ENCODE data around the gene KLF11.

Gene KLF11

DNA sequence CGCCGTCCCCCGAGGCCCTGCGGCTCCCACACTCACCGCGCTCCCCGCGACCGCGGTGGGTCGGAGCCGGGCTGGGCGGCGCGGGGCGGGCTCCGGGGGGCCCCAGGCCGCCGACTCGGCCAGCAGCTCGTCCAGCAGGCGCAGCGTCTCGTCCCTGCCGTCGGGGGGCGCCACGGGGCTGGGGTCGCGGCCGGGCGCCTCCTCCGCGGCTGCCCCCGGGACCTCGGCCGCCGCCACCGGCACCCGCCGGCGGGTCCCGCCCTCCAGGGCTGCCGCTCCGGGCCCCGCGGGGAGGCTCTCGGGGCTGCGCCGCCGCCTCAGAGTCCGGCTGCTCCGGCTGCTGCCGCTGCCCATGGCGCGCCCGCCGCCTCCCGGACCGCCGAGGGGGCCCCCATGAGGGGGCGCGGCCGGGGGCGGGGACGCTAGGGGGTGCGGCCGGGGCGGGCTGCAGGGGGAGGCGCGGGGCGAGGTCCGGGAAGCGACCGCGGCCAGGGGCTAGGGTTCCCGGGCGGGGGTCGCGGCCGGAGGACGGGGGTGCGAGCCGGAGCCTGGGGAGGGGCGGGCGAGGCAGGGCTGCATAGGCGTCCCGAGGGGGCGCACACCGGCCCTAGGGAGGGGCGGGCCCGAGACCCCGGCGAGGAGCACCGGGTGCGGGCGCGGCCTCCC lies 36.7 kb downstream of the KLF11 start, which contains the start of gene CYS1:
CYS1 (minus strand) TSS at position 542 of the 666 bp plus-strand sequence; CDS start at position 354, 188 bp downstream.
- Histone ChIP-seq H3K4me3 (peak within 1 kb of the TSS; percentile 69), H3K4me2 (peak within 1 kb of the TSS; percentile 94), H3K27me3 (peaks cover 97% of the 10 kb centered on the region), H4K20me1 (peaks cover 45% of the 10 kb centered on the region), H3K36me3 (no peaks in the 10 kb centered on the region), H3K9ac (peak within 1 kb of the TSS; percentile 57), H3K4me1 (peaks cover 27% of the 10 kb centered on the region), H3K9me3 (no peaks in the 10 kb centered on the region), H3K27ac (no peak within 1 kb of the TSS)
- no peak for TF ChIP-seq Cebpa-rat (IDR thresholded peaks at IDR 0.05)

DNA sequence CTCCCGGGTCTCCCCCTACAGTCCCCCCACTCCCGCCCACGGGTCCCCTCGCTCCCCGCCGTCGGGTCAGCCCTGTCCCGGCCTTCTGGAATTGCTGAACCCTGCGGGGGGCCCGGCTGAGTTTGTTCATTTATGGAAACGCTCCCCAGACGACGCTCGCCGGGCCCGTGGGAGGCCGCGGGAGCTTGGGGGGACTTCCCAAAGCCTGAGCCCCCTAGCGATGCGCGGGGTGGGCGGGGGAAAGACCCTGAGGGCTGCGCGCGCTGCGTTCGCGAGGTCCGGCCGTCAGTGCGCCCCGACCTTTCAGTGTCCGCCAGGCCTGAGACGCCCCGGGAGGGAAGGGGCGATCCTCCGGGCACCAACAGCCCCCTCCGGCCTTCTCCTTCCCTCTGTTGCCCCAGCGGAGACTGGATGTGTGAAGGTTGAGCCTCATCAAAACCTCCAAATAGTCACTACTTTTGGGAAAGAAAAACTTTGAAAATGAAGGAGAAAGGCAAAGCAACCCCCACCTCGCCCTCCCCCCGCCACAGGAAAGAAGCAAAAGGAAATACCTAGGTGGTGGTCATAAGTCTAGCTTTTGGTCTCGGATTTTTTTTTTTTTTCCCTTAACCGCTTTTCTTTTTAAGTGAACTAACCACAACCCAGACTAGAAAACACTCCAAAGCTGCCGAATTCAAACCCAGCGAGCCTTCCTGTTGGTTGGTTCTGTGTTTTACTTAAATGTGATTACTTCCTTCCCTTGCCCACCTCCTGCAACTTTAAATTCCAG lies 37.4 kb downstream of the KLF11 start:
- Histone ChIP-seq H3K4me2 (peak overlapping the region; percentile 94), H3K27ac (no peak overlapping the region), H4K20me1 (peaks cover 45% of the 10 kb centered on the region), H3K27me3 (peaks cover 94% of the 10 kb centered on the region), H3K36me3 (no peaks in the 10 kb centered on the region), H3K9me3 (no peaks in the 10 kb centered on the region), H3K4me3 (peak overlapping the region; percentile 69), H3K4me1 (peaks cover 27% of the 10 kb centered on the region), H3K9ac (0 out of 2 replicates have a peak overlapping the region, but pooled peaks have one; percentile 38)
- no peak for TF ChIP-seq Cebpa-rat (IDR thresholded peaks at IDR 0.05)

DNA sequence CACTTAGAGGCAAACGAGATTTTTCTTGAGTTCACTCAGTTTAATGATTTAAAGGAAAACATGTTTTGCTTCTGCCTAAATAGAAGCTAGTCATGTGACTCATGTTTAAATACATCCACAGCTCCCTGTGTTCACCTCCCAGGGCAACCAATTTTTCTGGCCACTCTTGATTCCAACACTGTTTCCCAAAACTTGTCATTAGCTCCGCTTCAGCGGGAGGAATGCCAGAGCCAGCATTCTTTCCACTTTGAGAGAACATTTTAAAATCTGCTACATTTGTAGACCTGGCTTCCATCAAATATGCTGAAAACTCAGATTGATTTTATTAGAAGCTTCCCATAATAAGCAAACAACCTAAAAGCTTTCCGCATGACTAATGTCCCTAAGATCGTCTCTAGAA lies 39.7 kb downstream of the KLF11 start:
- peaks cover 27% of the 10 kb centered on the region for H3K4me1 ChIP-seq
- no peak overlapping the region for H3K9ac ChIP-seq
- H3K27ac ChIP-seq = no peak overlapping the region
- no peak overlapping the region for H3K4me2 ChIP-seq
- H4K20me1 ChIP-seq = peaks cover 33% of the 10 kb centered on the region
- no peak overlapping the region for H3K4me3 ChIP-seq
- no peaks in the 10 kb centered on the region for H3K36me3 ChIP-seq
- no peaks in the 10 kb centered on the region for H3K9me3 ChIP-seq
- TF ChIP-seq Cebpa-rat (IDR thresholded peaks at IDR 0.05) = no peak
- peaks cover 71% of the 10 kb centered on the region for H3K27me3 ChIP-seq

DNA sequence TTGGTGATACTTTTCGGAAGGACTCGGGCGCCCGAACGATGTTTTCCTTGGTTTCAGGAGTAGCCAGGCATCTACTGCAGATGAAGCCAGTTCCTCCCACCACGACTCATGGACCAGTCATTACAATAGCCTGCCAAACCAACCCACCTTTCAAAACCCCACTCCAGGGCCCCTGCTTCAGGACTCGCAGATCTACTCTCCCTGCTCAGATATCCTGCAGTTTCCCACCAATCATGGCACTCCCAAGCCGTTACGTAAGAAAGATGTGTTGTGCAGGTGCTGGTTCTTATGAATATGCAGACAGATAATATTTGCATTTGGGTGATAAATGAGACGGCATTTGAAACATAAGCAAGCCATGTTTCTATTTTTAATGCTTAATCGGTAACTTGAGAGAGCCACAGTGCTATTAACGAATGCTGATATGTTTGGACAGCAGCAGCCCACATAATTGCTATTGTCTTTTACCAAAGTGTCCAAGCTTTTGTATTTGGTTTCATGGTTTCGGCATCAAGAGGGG lies 40.4 kb downstream of the KLF11 start:
- Histone ChIP-seq H3K27me3 (peaks cover 64% of the 10 kb centered on the region), H3K36me3 (no peaks in the 10 kb centered on the region), H3K4me1 (peaks cover 25% of the 10 kb centered on the region), H4K20me1 (peaks cover 26% of the 10 kb centered on the region), H3K9ac (no peak overlapping the region), H3K4me2 (no peak overlapping the region), H3K9me3 (no peaks in the 10 kb centered on the region), H3K4me3 (no peak overlapping the region), H3K27ac (no peak overlapping the region)
- no peak for TF ChIP-seq Cebpa-rat (IDR thresholded peaks at IDR 0.05)

DNA sequence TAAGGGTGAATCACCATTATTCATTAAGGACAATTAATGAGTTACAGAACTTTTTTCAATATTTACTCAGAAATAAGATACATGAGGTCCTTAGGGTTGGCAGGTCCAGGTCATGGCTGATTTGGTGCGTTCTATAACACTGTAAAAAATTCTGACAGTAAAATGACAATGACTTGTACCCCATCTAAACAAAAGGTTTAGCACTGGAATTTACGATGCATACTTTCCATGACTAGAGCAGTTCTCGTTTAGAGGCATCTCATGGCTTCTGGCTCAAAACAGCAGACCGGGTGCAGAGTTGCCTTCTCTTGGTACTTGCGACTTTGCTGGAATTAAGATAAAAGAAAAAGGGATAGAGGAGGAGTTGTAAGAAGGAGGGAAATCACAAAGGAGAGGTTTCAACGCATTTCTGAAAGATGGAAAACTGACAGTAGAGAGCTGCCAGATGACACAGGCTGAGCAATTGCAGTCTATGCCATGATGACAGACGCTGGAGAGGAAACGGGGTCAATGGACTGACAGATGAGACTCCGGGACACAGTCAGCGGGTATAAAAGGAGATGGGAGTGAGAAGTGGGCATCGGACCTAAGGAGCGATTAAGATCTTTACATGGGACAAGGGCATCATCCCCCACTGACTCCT lies 41.0 kb downstream of the KLF11 start:
- H3K4me1 ChIP-seq = peaks cover 19% of the 10 kb centered on the region
- H3K27me3 ChIP-seq = peaks cover 60% of the 10 kb centered on the region
- no peaks in the 10 kb centered on the region for H3K36me3 ChIP-seq
- no peaks in the 10 kb centered on the region for H3K9me3 ChIP-seq
- H3K4me3 ChIP-seq = no peak overlapping the region
- no peak overlapping the region for H3K27ac ChIP-seq
- H4K20me1 ChIP-seq = peaks cover 20% of the 10 kb centered on the region
- no peak for TF ChIP-seq Cebpa-rat (IDR thresholded peaks at IDR 0.05)
- H3K9ac ChIP-seq = no peak overlapping the region
- H3K4me2 ChIP-seq = no peak overlapping the region

DNA sequence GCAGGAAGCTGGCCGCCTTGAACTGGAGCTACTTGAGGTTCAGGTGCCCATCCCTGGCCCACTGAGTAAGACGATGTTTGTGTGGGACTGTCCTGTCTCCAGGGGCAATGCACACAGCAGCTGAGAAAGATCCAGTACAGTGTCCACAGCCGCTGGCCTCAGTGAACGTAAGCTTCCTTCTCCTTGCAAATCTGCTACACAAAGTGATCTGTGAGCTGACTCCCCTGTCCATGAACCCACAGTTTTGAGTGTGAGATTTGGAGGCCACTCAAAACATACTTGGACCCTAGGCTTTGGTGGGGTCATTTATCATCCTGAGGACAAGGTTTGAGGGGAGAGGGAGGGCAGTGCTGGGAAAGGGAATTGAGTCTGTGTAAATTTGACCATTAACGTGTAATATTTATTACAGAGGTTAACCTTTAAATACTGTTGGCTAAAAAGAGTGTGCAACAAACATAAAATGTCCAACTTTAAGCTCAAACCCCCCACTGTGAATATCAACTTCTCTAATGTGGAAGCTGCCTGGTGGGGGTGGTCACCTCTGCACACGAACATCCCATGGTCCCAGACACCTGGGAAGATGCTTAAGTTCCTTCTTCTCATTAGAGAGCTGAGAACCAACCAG lies 41.8 kb downstream of the KLF11 start:
- no peak overlapping the region for H3K9ac ChIP-seq
- TF ChIP-seq Cebpa-rat (IDR thresholded peaks at IDR 0.05) = no peak

DNA sequence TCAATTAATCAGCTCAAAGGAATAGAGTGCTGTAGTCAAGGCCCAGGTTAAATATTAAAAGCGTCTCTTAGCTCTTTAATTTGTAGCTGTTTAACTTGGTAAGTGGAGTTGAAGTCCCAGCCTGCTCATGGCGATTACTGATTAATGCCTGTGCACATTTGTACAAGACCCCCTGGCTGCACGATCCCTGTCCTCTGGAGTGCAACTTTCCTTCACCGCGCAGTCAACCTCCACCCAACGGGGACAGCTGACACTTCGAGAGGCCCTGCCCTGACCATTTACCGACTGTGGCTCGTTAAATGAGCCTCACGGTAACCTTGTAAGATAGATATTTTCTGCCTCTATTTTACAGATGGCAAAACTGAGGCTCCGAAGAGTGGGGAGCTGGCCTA lies 42.3 kb downstream of the KLF11 start:
- no peaks in the 10 kb centered on the region; the same call in 1 of the 2 replicates for H3K9me3 ChIP-seq
- H3K4me1 ChIP-seq = peaks cover 8% of the 10 kb centered on the region
- no peaks in the 10 kb centered on the region for H3K36me3 ChIP-seq
- no peak overlapping the region for H3K9ac ChIP-seq
- TF ChIP-seq Cebpa-rat (IDR thresholded peaks at IDR 0.05) = no peak
- H3K4me3 ChIP-seq = no peak overlapping the region
- peaks cover 60% of the 10 kb centered on the region for H3K27me3 ChIP-seq
- H3K27ac ChIP-seq = no peak overlapping the region
- no peak overlapping the region for H3K4me2 ChIP-seq
- H4K20me1 ChIP-seq = peaks cover 8% of the 10 kb centered on the region

More for the DNA sequence above, 41.8 kb downstream of the KLF11 start:
- Histone ChIP-seq H3K4me3 (no peak overlapping the region), H3K36me3 (no peaks in the 10 kb centered on the region), H3K4me1 (peaks cover 13% of the 10 kb centered on the region), H3K27me3 (peaks cover 60% of the 10 kb centered on the region), H3K27ac (no peak overlapping the region), H4K20me1 (peaks cover 13% of the 10 kb centered on the region), H3K4me2 (no peak overlapping the region), H3K9me3 (no peaks in the 10 kb centered on the region)

DNA sequence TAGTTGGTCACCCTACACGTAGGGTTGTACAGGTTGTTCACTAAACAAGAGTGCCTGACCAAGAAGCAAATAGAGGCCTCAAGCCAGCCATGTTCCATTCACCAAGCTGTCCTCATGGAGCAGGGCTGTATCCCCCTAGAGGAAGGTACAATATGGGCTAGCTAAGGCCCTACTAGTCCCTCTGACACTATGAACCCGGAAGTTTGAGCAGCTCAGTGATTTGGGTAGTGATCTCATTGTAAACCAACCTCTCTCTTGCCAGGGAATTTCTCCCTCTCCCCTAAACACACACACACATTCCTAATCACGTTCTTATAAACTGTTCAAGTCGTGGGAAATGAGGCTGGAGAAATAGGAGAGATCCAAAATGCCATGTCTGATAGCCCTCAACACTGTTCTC lies 43.6 kb downstream of the KLF11 start:
- Histone ChIP-seq H3K36me3 (no peaks in the 10 kb centered on the region), H3K9ac (no peak overlapping the region), H4K20me1 (no peaks in the 10 kb centered on the region; the same call in 1 of the 2 replicates), H3K9me3 (peaks cover 9% of the 10 kb centered on the region), H3K4me2 (no peak overlapping the region), H3K27me3 (peaks cover 60% of the 10 kb centered on the region), H3K4me3 (no peak overlapping the region), H3K4me1 (0 out of 2 replicates have a peak, but pooled peaks cover 6% of the 10 kb centered on the region), H3K27ac (no peak overlapping the region)
- TF ChIP-seq Cebpa-rat (IDR thresholded peaks at IDR 0.05) = no peak

DNA sequence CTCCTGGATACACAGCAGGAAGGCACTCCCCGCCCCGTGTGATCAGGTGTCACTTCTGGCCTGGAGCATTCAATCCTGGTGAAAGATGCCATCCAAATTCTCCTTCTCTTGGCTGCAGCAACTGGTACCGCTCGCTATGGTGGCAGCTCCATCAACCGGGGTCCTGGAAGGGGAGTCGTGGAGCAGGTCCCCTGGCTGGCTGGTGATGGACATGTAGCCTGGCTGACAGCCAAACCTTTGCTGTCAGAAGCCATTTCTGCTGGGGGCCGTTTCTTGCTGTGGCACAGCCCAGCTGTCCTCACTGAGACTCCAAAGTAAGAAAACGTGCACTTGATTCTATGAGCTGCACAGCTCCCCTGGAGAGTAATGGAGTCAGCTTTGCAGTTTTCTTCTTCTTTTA lies 44.0 kb downstream of the KLF11 start:
- Histone ChIP-seq H3K36me3 (no peaks in the 10 kb centered on the region), H3K4me2 (no peak overlapping the region), H3K9ac (no peak overlapping the region), H3K4me1 (0 out of 2 replicates have a peak, but pooled peaks cover 6% of the 10 kb centered on the region), H4K20me1 (no peaks in the 10 kb centered on the region; the same call in 1 of the 2 replicates), H3K27ac (no peak overlapping the region), H3K27me3 (peaks cover 60% of the 10 kb centered on the region), H3K4me3 (no peak overlapping the region), H3K9me3 (peaks cover 13% of the 10 kb centered on the region)
- no peak for TF ChIP-seq Cebpa-rat (IDR thresholded peaks at IDR 0.05)
